GM18873 (cell line): Measurements from ENCODE around the gene COL27A1.

Source experiments
- ATAC-seq: cut with Tn5 transposase; IDR thresholded peaks from one replicate; pipeline ENCODE4 v1.9.1; 2021; ENCODE audit warnings: mild to moderate bottlenecking, moderate library complexity, moderate number of reproducible peaks; ENCODE audit not compliant: unreplicated experiment, low FRiP score

Gene COL27A1

GRCh38 chr9:114344188-114344566 is 188.8 kb downstream of the COL27A1 start:
- ATAC-seq, result no peak

GRCh38 chr9:114344692-114345091 is 189.4 kb downstream of the COL27A1 start:
- no peak for ATAC-seq

- ATAC-seq, result no peak
Observed at GRCh38 chr9:114345493-114346065, 190.2 kb downstream of the COL27A1 start.

- ATAC-seq, result no peak
Observed at GRCh38 chr9:114346146-114346545, 190.8 kb downstream of the COL27A1 start.

GRCh38 chr9:114347675-114348074 is 192.3 kb downstream of the COL27A1 start:
- no peak for ATAC-seq

GRCh38 chr9:114348261-114348905 is 193.0 kb downstream of the COL27A1 start:
- ATAC-seq, result no peak

- ATAC-seq, result peak; percentile 91
Observed at GRCh38 chr9:114348906-114349482, 193.7 kb downstream of the COL27A1 start.

GRCh38 chr9:114349713-114350480 is 194.6 kb downstream of the COL27A1 start:
- ATAC-seq, result no peak

GRCh38 chr9:114350636-114351401 is 195.5 kb downstream of the COL27A1 start:
- ATAC-seq, result no peak

- ATAC-seq, result no peak
Observed at GRCh38 chr9:114351932-114352331, 196.6 kb downstream of the COL27A1 start.

GRCh38 chr9:114355821-114356220 is 200.5 kb downstream of the COL27A1 start:
- ATAC-seq, result no peak

- no peak for ATAC-seq
Observed at GRCh38 chr9:114356792-114357191, 201.5 kb downstream of the COL27A1 start.

- ATAC-seq, result no peak
Observed at GRCh38 chr9:114357360-114357759, 202.0 kb downstream of the COL27A1 start.

GRCh38 chr9:114357911-114358328 is 202.6 kb downstream of the COL27A1 start:
- no peak for ATAC-seq

- no peak for ATAC-seq
Observed at GRCh38 chr9:114359801-114360200, 204.5 kb downstream of the COL27A1 start.

- no peak for ATAC-seq
Observed at GRCh38 chr9:114361542-114361941, 206.2 kb downstream of the COL27A1 start.
